HCEC 1CT (cell line): ENCODE results near the gene STXBP2.
"Not testable (repeated sequence)": the region's sequence is repeated elsewhere in the genome, so short reads cannot be mapped to it uniquely, and the experiment has no call there.

ENCODE experiments used
- DNase-seq: peaks from one replicate; pipeline ENCODE4 v3.0.0-alpha.2; 2017

STXBP2 gene

GRCh38 chr19:7635670-7636069, 1.2 kb upstream of the STXBP2 start:
- no peak for DNase-seq

GRCh38 chr19:7636317-7636690, 606 bp upstream of the STXBP2 start:
- DNase-seq = no peak

- no peak for DNase-seq
Measured at GRCh38 chr19:7637374-7638256, 705 bp downstream of the STXBP2 start.

GRCh38 chr19:7638802-7639465, 2.0 kb downstream of the STXBP2 start:
- DNase-seq = no peak

GRCh38 chr19:7639863-7640348, 3.0 kb downstream of the STXBP2 start:
- DNase-seq = no peak

GRCh38 chr19:7640803-7641202, 3.9 kb downstream of the STXBP2 start:
- DNase-seq = no peak

DNA sequence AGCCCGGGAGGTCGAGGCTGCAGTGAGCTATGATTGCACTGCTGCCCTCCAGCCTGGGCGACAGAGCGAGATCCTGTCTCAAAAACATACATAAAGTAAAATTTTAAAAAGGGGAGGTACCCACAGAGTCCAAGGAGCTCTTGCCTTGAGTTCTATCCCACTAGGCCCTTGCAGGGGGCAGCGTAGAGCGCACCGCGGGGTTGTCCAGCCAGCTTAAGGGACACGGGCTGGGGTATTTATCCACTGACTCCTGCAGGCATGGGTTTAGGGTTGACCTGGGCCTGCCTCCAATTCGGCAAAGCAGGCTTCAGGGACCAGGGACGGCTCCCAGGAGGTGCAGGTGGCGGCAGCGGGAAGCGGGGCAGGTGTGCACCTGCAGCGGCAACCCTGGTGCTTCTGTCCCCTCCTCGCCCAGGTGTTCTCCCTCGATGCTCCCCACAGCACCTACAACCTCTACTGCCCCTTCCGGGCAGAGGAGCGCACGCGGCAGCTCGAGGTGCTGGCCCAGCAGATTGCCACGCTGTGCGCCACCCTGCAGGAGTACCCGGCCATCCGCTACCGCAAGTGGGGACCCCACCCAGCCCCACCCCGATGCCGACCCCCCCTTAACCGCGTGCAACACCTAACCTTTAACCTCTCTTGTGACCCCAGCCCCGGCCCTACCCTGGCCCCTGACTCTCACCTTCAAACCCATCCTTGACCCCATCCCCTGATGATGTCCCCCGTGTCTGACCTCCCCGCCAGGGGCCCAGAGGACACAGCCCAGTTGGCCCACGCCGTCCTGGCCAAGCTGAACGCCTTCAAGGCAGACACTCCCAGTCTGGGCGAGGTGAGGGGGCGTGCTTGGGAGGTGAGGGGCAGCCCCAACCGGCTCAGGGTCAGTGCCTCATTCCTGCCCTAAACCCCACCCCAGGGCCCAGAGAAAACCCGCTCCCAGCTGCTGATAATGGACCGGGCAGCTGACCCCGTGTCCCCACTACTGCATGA, 4.7 kb downstream of the STXBP2 start:
- DNase-seq = no peak

DNA sequence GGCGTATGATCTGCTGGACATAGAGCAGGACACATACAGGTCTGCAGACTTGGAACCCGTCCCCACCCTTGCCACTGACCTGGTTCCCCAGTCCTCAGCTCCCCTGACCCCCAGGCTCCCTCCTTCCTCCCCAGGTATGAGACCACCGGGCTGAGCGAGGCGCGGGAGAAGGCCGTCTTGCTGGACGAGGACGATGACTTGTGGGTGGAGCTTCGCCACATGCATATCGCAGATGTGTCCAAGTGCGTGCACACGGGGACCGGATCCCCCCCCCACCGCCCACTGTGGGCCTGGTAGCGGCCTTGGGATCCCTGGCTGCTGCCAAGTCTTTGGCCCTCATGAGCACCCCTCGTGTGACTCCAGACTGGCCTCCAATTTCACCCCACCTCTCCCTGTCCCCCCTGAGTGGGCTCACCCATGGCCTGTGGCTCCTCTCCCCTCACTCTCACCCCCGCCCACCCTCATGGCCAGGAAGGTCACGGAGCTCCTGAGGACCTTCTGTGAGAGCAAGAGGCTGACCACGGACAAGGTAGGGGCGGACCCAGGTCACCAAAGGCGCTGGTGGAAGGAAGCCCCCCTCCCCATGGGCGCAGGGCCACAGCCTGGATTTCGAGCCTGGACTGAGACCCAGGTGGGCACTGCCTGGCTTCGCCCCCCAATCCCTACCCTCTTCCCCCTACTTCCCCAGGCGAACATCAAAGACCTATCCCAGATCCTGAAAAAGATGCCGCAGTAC, 5.6 kb downstream of the STXBP2 start:
- DNase-seq = no peak

DNA sequence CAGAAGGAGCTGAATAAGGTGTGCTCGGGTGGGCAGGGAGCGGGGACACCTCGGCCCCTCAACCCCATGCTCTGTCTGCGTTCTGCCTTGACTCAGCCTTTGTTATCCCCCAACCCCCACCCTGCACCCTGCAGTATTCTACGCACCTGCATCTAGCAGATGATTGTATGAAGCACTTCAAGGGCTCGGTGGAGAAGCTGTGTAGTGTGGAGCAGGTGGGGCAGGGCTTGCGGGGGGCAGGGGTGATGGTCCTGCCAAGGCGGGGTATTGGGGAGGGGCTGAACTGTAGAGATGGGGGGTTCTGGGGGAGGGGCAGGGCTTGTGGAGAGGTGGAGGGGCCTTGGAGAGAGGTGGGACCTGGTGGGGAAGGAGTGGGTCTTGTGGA, 6.1 kb downstream of the STXBP2 start:
- DNase-seq = no peak

DNA sequence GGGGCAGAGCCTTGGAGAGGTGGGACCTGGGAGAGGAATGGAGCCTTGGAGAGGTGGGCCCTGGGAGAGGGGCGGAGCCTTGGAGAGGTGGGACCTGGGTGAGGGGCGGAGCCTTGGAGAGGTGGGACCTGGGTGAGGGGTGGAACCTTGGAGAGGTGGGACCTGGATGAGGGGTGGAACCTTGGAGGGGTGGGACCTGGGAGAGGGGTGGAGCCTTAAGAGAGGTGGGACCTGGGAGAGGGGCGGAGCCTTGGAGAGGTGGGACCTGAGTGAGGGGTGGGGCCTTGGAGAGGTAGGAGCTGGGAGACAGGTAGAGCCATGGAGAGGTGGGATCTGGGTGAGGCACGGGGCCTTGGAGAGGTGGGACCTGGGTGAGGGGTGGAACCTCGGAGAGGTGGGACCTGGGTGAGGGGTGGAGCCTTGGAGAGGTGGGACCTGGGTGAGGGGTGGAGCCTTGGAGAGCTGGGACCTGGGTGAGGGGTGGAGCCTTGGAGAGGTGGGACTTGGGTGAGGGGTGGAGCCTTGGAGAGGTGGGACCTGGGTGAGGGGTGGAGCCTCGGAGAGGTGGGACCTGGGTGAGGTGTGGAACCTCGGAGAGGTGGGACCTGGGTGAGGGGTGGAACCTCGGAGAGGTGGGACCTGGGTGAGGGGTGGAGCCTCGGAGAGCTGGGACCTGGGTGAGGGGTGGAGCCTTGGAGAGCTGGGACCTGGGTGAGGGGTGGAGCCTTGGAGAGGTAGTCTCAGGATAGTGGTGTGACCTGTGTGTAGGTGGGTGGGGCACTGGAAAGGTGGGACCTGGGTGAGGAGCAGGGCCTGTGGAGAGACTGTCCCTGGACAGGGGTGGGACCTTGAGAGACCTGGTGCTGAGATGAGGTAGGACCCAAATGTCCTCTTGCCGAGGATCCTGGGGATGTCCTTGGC, 7.0 kb downstream of the STXBP2 start:
- DNase-seq = not testable (repeated sequence)

- DNase-seq = no peak
Measured at GRCh38 chr19:7644550-7644877, 7.6 kb downstream of the STXBP2 start.

GRCh38 chr19:7645163-7645562, 8.3 kb downstream of the STXBP2 start:
- DNase-seq = no peak

DNA sequence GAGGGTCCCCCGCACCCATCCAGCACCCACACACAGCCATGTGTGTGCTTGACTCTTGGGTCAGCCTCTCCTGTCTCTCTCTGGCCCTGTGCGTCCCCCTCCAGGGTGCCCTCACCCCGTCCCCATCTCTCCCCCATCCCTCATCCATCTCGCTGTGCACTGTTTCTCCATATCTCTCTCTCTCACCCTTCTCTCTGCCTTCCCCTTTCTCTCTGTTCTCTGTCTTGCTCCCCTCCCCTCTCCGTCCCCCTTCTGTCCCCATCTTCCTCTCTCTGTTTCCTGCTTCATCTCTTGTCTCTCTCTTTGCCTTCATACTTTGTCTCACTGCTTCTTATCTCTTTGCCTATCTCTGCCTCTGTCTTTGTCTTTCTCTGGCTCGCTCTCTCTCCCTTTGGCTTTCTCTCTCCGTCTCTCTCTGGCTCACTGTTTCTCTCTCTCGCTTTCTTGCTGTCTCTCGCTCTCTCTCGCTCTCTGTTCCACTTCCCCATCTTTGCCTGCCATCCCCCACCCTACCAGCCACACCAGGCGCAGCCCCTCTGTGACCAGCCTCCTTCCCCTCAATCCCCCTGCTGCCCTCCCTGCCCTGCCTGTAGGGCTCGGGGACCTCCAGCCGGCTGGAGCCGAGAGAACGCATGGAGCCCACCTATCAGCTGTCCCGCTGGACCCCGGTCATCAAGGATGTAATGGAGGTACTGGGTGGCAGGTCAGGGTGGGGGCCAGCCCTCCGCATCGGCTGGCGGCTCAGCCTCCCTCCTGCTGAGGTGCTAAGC, 8.9 kb downstream of the STXBP2 start:
- DNase-seq = no peak

DNA sequence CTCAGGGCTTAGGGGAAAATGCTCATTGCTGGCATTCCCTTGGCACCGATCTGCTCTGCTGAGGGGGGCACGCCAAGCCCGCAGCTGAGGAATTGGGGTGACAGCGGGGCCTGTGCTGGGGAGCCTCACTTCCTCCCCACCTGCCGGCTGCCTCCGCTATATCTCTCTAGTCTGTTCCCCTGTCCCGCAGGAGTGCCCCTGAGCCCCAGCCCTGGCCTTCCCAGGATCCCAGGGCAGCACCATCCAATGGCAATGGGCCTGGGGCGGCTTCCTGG, 9.5 kb downstream of the STXBP2 start:
- no peak for DNase-seq

GRCh38 chr19:7647156-7647555, 10.2 kb downstream of the STXBP2 start:
- no peak for DNase-seq

DNA sequence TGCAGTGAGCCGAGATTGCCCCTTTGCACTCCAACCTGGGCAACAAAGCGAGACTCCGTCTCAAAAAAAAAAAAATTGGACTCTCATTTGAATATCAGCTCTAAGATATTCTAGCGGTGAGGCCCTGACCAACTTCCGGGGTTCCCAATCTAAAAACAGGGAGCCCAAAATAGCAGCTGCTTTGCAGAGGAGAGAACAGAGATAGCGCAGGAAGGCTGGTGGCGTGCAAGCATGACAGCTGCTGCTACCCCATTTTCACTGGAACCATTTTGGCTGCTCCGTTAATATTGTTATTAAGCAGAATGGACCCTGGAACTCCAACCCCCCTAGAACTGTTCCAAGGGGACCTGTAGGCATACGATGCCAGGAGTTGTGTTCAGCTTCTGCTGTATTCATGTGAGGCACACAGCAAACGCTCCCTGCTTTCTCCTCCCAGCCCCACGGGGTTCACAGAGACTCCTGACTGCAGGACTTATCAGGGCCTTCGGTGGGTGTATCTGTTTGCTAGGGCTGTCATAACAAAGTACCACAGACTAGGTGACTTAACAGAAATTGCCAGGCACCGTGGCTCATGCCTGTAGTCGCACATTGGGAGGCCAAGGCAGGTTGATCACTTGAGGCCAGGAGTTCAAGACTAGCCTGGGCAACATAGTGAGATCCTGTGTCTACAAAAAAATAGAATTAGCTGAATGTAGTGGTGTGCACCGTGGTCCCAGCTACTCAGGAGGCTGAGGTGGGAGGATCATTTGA, 11.5 kb downstream of the STXBP2 start:
- no peak for DNase-seq

- no peak for DNase-seq
Measured at GRCh38 chr19:7650148-7650547, 13.2 kb downstream of the STXBP2 start.

DNA sequence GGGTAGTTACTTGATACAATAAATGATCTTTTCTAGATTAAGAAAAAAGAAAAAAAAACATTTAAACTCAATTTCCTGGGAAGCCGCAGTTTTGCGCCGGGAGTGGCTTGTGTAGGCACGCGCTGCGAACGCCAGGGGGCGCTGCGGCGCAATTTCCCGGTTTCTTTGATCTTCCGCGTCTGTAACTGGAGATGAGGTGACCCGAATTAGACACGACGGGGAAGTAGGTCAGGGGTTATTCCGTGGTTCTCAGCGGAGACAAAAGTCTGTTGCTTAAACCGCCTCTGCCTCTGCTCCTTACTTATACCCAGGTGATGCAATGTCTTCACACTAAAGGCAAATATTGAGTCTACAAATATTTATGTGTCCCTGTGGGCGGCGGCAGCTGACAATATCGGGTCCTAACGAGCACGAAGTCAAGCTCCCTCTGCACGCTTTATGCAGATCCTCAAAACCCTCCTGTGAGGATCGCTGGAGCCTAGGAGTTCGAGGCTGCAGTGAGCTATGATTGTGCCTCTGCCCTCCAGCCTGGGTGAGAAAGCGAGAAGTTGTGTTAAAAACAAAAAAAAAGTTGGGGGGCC, 15.2 kb downstream of the STXBP2 start:
- peak; percentile 75 for DNase-seq

- no peak for DNase-seq
Measured at GRCh38 chr19:7654401-7654800, 17.5 kb downstream of the STXBP2 start.

- no peak for DNase-seq
Measured at GRCh38 chr19:7655581-7655980, 18.7 kb downstream of the STXBP2 start.
